ENCODE results near the gene LTF. TPM values are rescaled to one million over a fixed set of nuclear protein-coding genes. Genes with fewer than 3 reads are reported as not detected.

The LTF gene
- total and polyA plus RNA-seq, 9 of the 15 experiments (the other 6 are each of a cell fraction or from before 2014, with no cell fraction given) = 0.07 TPM; not detected in 8

DNA sequence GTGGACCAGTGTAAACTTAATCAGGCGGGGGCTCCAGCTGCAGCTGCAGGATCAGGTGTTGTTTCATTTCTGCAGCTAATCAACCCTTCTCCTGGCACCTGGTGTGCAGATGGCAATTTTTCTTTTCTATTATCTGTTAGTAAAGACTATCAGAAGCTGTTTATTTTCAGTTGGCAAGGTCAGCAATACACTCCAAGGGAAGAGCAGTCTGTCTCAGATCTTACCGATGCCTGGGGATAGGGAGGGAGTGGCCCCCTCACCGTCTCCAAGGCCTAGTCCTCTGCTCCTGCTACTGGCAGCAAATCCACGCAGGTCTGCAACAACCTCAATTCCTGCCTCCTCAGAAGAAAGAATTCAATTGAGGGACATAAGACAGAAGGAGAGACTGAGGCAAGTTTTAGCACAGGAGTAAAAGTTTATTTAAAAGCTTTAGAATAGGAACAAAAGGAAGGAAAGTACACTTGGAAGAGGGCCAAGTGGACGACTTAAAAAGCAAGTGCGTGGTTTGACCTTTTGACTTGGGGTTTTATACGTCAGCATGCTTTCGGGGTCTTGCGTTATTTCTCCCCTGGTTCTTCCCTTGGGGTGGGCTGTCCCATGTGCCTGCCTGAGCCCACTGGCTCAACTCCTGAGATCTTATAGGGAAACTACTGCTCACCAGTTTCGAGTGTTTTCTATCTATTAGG is 48.4 kb downstream of the LTF start (continued):
- TF ChIP-seq ESRRA (IDR thresholded peaks at IDR 0.05; ENCODE audit: borderline replicate concordance, low read depth) (peak; percentile 47; the same call in 1 of the 2 replicates), NR2C2 (CRISPR knock-in tag; IDR thresholded peaks at IDR 0.05) (no peak), NR2C2 (tag; IDR thresholded peaks at IDR 0.05) (peak; percentile 72), NEUROD1 (IDR thresholded peaks at IDR 0.05; ENCODE audit: borderline replicate concordance, low read depth, low read length, partially characterized antibody) (no peak), CBX8 (IDR thresholded peaks at IDR 0.05; ENCODE audit: borderline replicate concordance, extremely low read depth, low read depth, low read length, poor library complexity, severe bottlenecking) (no peak), ZFX (CRISPR knock-in tag; IDR thresholded peaks at IDR 0.05) (peak; percentile 81), BCL6 (CRISPR knock-in tag; IDR thresholded peaks at IDR 0.05) (0 out of 2 replicates have a peak, but pooled peaks have one; percentile 2)
- TF ChIP-seq, protein P1, sequence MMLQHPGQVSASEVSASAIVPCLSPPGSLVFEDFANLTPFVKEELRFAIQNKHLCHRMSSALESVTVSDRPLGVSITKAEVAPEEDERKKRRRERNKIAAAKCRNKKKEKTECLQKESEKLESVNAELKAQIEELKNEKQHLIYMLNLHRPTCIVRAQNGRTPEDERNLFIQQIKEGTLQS (IDR thresholded peaks at IDR 0.05) = peak; percentile 33; the same call in 1 of the 2 replicates
- TF ChIP-seq, protein P1 (CRISPR knock-in tag; conservative IDR thresholded peaks at IDR 0.05) = no peak
- TF ChIP-seq, protein P2, sequence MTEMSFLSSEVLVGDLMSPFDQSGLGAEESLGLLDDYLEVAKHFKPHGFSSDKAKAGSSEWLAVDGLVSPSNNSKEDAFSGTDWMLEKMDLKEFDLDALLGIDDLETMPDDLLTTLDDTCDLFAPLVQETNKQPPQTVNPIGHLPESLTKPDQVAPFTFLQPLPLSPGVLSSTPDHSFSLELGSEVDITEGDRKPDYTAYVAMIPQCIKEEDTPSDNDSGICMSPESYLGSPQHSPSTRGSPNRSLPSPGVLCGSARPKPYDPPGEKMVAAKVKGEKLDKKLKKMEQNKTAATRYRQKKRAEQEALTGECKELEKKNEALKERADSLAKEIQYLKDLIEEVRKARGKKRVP (CRISPR knock-in tag; IDR thresholded peaks at IDR 0.05) = peak; percentile 69
- TF ChIP-seq, protein P3, sequence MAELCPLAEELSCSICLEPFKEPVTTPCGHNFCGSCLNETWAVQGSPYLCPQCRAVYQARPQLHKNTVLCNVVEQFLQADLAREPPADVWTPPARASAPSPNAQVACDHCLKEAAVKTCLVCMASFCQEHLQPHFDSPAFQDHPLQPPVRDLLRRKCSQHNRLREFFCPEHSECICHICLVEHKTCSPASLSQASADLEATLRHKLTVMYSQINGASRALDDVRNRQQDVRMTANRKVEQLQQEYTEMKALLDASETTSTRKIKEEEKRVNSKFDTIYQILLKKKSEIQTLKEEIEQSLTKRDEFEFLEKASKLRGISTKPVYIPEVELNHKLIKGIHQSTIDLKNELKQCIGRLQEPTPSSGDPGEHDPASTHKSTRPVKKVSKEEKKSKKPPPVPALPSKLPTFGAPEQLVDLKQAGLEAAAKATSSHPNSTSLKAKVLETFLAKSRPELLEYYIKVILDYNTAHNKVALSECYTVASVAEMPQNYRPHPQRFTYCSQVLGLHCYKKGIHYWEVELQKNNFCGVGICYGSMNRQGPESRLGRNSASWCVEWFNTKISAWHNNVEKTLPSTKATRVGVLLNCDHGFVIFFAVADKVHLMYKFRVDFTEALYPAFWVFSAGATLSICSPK (IDR thresholded peaks at IDR 0.05; ENCODE audit: borderline replicate concordance) = no peak

Measured in K562 (cell line).